ENCODE data around the gene RNF167.
A peak's percentile ranks its signal among the peaks of the same experiment; 100 is the strongest.

RNF167 gene

GRCh38 chr17:4986951-4987766, 47.1 kb downstream of the RNF167 start, which contains the start of gene CAMTA2:
Gene CAMTA2 (minus strand): TSS chr17:4987675. CDS start chr17:4986222, 1,453 bp downstream.
- peak; percentile 95 for DNase-seq

DNA sequence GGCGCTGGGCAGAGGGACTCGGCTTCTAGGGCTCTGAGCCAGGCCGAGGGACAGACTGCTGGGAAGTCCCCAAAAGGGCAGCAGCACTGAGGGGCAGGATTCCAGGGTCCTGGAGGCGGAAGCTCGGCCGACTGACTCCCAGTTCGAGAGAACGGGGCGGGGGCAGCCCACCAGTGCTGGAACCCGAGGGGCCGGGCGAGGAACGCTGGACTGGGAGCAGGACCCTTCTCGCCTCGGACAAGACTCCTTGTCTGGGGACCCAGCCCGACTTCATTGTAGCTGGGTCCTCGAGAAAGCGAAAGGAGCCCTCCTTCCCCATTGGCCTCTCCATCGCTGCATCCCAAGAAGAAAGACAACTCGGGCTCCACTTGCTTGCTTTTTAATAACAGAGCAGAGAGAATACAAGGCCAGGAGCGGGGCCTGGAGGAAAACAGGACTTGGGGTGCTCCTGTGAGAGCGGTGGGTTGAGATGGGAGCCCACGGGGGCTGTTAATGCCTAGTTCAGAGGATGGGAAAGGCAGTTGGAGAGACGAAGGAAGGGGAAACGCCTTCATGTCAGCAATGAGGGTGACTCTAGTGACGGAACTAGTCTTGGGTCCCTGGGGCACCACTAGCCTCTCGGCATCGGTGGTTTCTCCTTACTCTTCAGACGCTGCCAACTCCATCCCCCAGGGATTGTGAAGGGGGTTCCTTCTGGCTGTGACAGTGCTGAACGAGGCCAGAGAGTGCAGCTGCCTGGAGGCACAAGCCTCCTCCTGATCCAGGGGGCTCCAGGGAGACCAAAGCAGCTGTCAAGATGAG, 47.9 kb downstream of the RNF167 start:
- DNase-seq, result no peak

GRCh38 chr17:4994081-4994595, 54.1 kb downstream of the RNF167 start:
- DNase-seq, result peak; percentile 34

All from islet precursor cell (in vitro differentiated cells).